Adipocyte (in vitro differentiated cells): ENCODE data around the gene ROBO1.
"Not testable (repeated sequence)": the region's sequence is repeated elsewhere in the genome, so short reads cannot be mapped to it uniquely, and the experiment has no call there.

Source experiments
- DNase-seq: peaks from one replicate; pipeline ENCODE4 v3.0.0-alpha.2; 2015; ENCODE audit warnings: low read depth
- H3K27me3 ChIP-seq: replicated peaks from 2 replicates; pipeline ENCODE4 v1.7.0; 2013; ENCODE audit warnings: mild to moderate bottlenecking, low read length, moderate library complexity; ENCODE audit not compliant: control insufficient read depth, insufficient read depth
- H3K36me3 ChIP-seq: 2 replicates; pipeline ENCODE4 v1.7.0; 2013; ENCODE audit warnings: low read length, mild to moderate bottlenecking, moderate library complexity; ENCODE audit not compliant: control insufficient read depth, insufficient read depth, severe bottlenecking
- H3K4me1 ChIP-seq: 2 replicates; pipeline ENCODE4 v1.7.0; 2013; ENCODE audit warnings: mild to moderate bottlenecking, low read length, moderate library complexity; ENCODE audit not compliant: control insufficient read depth, insufficient read depth
- H3K4me3 ChIP-seq: 2 replicates; pipeline ENCODE4 v1.7.0; 2013; ENCODE audit warnings: mild to moderate bottlenecking, low read length, moderate library complexity
- H3K9ac ChIP-seq: 2 replicates; pipeline ENCODE4 v1.7.0; 2013; ENCODE audit warnings: mild to moderate bottlenecking, low read length, moderate library complexity
- H3K9me3 ChIP-seq: 2 replicates; pipeline ENCODE4 v1.7.0; 2013; ENCODE audit warnings: mild to moderate bottlenecking, low read length, moderate library complexity; ENCODE audit not compliant: control insufficient read depth

The ROBO1 gene

GRCh38 chr3:78751266-78751665 is 1016.5 kb downstream of the ROBO1 start:
- H3K9me3 ChIP-seq = no peaks in the 10 kb centered on the region
- no peak overlapping the region for H3K9ac ChIP-seq
- no peaks in the 10 kb centered on the region for H3K36me3 ChIP-seq
- no peak overlapping the region for H3K4me3 ChIP-seq
- no peak for DNase-seq
- no peaks in the 10 kb centered on the region for H3K27me3 ChIP-seq
- peaks cover 15% of the 10 kb centered on the region for H3K4me1 ChIP-seq

- H3K9ac ChIP-seq, H3K27me3 ChIP-seq, H3K4me3 ChIP-seq, H3K9me3 ChIP-seq, DNase-seq, H3K36me3 ChIP-seq: not testable (repeated sequence)
- peaks cover 15% of the 10 kb centered on the region for H3K4me1 ChIP-seq
These were observed 1017.5 kb downstream of the ROBO1 start for GRCh38 chr3:78750291-78750690.

GRCh38 chr3:78749056-78749455 is 1018.7 kb downstream of the ROBO1 start:
- no peak for DNase-seq
- Histone ChIP-seq H3K27me3 (no peaks in the 10 kb centered on the region), H3K9me3 (no peaks in the 10 kb centered on the region), H3K9ac (no peak overlapping the region), H3K36me3 (no peaks in the 10 kb centered on the region), H3K4me3 (no peak overlapping the region), H3K4me1 (peaks cover 8% of the 10 kb centered on the region)

GRCh38 chr3:78745847-78746246 is 1022.0 kb downstream of the ROBO1 start:
- H3K4me1 ChIP-seq = no peaks in the 10 kb centered on the region
- H3K4me3 ChIP-seq = no peak overlapping the region
- H3K36me3 ChIP-seq = no peaks in the 10 kb centered on the region
- no peak for DNase-seq
- H3K9me3 ChIP-seq = no peaks in the 10 kb centered on the region
- no peaks in the 10 kb centered on the region for H3K27me3 ChIP-seq
- no peak overlapping the region for H3K9ac ChIP-seq

- Histone ChIP-seq H3K4me1 (peaks cover 7% of the 10 kb centered on the region), H3K36me3 (no peaks in the 10 kb centered on the region), H3K9ac (no peak overlapping the region), H3K4me3 (no peak overlapping the region), H3K27me3 (no peaks in the 10 kb centered on the region), H3K9me3 (no peaks in the 10 kb centered on the region)
- no peak for DNase-seq
These were observed 1025.3 kb downstream of the ROBO1 start for GRCh38 chr3:78742491-78742890.

- H3K27me3 ChIP-seq = no peaks in the 10 kb centered on the region
- H3K4me1 ChIP-seq = peaks cover 11% of the 10 kb centered on the region
- DNase-seq = no peak
- no peaks in the 10 kb centered on the region for H3K9me3 ChIP-seq
- H3K36me3 ChIP-seq = no peaks in the 10 kb centered on the region
- H3K4me3 ChIP-seq = no peak overlapping the region
- no peak overlapping the region for H3K9ac ChIP-seq
These were observed 1025.8 kb downstream of the ROBO1 start for GRCh38 chr3:78742041-78742440.

GRCh38 chr3:78741066-78741645 is 1026.6 kb downstream of the ROBO1 start:
- no peaks in the 10 kb centered on the region for H3K9me3 ChIP-seq
- no peak overlapping the region for H3K4me3 ChIP-seq
- H3K36me3 ChIP-seq = no peaks in the 10 kb centered on the region
- H3K27me3 ChIP-seq = no peaks in the 10 kb centered on the region
- H3K4me1 ChIP-seq = peaks cover 20% of the 10 kb centered on the region
- DNase-seq = no peak
- H3K9ac ChIP-seq = no peak overlapping the region

GRCh38 chr3:78738833-78739232 is 1029.0 kb downstream of the ROBO1 start:
- Histone ChIP-seq H3K27me3 (no peaks in the 10 kb centered on the region), H3K36me3 (no peaks in the 10 kb centered on the region), H3K4me3 (no peak overlapping the region), H3K9me3 (no peaks in the 10 kb centered on the region), H3K9ac (no peak overlapping the region), H3K4me1 (peaks cover 25% of the 10 kb centered on the region)
- DNase-seq = no peak

- peaks cover 27% of the 10 kb centered on the region for H3K4me1 ChIP-seq
- peak overlapping the region; percentile 13 for H3K4me3 ChIP-seq
- H3K27me3 ChIP-seq = no peaks in the 10 kb centered on the region
- H3K9ac ChIP-seq = no peak overlapping the region
- no peaks in the 10 kb centered on the region for H3K9me3 ChIP-seq
- no peaks in the 10 kb centered on the region for H3K36me3 ChIP-seq
- DNase-seq = no peak
These were observed 1029.8 kb downstream of the ROBO1 start for GRCh38 chr3:78737988-78738387.

- Histone ChIP-seq H3K4me3 (peak overlapping the region; percentile 25), H3K27me3 (no peaks in the 10 kb centered on the region), H3K9me3 (no peaks in the 10 kb centered on the region), H3K9ac (no peak overlapping the region), H3K4me1 (peaks cover 27% of the 10 kb centered on the region), H3K36me3 (no peaks in the 10 kb centered on the region)
- no peak for DNase-seq
These were observed 1030.9 kb downstream of the ROBO1 start for GRCh38 chr3:78736863-78737262.

GRCh38 chr3:78734048-78734637 is 1033.7 kb downstream of the ROBO1 start:
- no peak overlapping the region for H3K9ac ChIP-seq
- H3K9me3 ChIP-seq = no peaks in the 10 kb centered on the region
- peak; percentile 82 for DNase-seq
- no peaks in the 10 kb centered on the region for H3K36me3 ChIP-seq
- no peaks in the 10 kb centered on the region for H3K27me3 ChIP-seq
- H3K4me1 ChIP-seq = peaks cover 30% of the 10 kb centered on the region
- no peak overlapping the region for H3K4me3 ChIP-seq

GRCh38 chr3:78732893-78733292 is 1034.9 kb downstream of the ROBO1 start:
- Histone ChIP-seq H3K4me1 (peaks cover 38% of the 10 kb centered on the region), H3K4me3 (no peak overlapping the region), H3K9me3 (no peaks in the 10 kb centered on the region), H3K36me3 (no peaks in the 10 kb centered on the region), H3K27me3 (no peaks in the 10 kb centered on the region), H3K9ac (no peak overlapping the region)
- DNase-seq = no peak
